Neuronal stem cell (in vitro differentiated cells): ENCODE data around the gene CAMKK2.
A peak's percentile ranks its signal among the peaks of the same experiment; 100 is the strongest.

Source experiments
- DNase-seq: peaks from one replicate; pipeline ENCODE4 v3.0.0-alpha.2; 2013; ENCODE audit warnings: low spot score
- H2AFZ ChIP-seq: one replicate; pipeline ENCODE4 v1.6.1; 2013; ENCODE audit warnings: mild to moderate bottlenecking, low read length, inconsistent platforms
- H2AK5ac ChIP-seq: 2 replicates; pipeline ENCODE4 v1.6.1; 2013; ENCODE audit warnings: low read depth, mild to moderate bottlenecking, inconsistent platforms, low read length, moderate library complexity, mixed read lengths
- H2BK120ac ChIP-seq: 2 replicates; pipeline ENCODE4 v1.6.1; 2013; ENCODE audit warnings: low read depth, mild to moderate bottlenecking, inconsistent platforms, low read length, moderate library complexity, mixed read lengths
- H2BK12ac ChIP-seq: one replicate; pipeline ENCODE4 v1.6.1; 2013; ENCODE audit warnings: low read length, inconsistent platforms
- H2BK15ac ChIP-seq: 2 replicates; pipeline ENCODE4 v1.6.1; 2013; ENCODE audit warnings: mild to moderate bottlenecking, low read length, inconsistent platforms, mixed read lengths
- H2BK5ac ChIP-seq: one replicate; pipeline ENCODE4 v1.6.1; 2013; ENCODE audit warnings: inconsistent platforms, mild to moderate bottlenecking, low read length, moderate library complexity
- H3K14ac ChIP-seq: one replicate; pipeline ENCODE4 v1.6.1; 2013; ENCODE audit warnings: low read length, inconsistent platforms
- H3K18ac ChIP-seq: 2 replicates; pipeline ENCODE4 v1.6.1; 2013; ENCODE audit warnings: low read length, inconsistent platforms
- H3K23ac ChIP-seq: 2 replicates; pipeline ENCODE4 v1.6.1; 2013; ENCODE audit warnings: low read depth, mild to moderate bottlenecking, mixed read lengths, low read length, inconsistent platforms; ENCODE audit not compliant: poor library complexity
- H3K27ac ChIP-seq: replicated peaks from 3 replicates; pipeline ENCODE4 v1.5.1; 2013; ENCODE audit warnings: low read length, inconsistent platforms
- H3K27me3 ChIP-seq, 3 experiments: 2 replicates each; pipeline ENCODE4 v1.6.1; 2013; ENCODE audit warnings: low read length in 3 of 3, mild to moderate bottlenecking in 2 of 3, inconsistent platforms in 1 of 3, low read depth in 1 of 3, mixed read lengths in 1 of 3, moderate library complexity in 1 of 3; ENCODE audit not compliant: control insufficient read depth in 3 of 3, insufficient read depth in 3 of 3
- H3K36me3 ChIP-seq, 2 donors: replicated peaks in 1 of 2; 2 replicates each; pipeline ENCODE4 v1.6.1; 2013; ENCODE audit warnings: low read length in 2 of 2; ENCODE audit not compliant: control insufficient read depth in 2 of 2, insufficient read depth in 2 of 2
- H3K4ac ChIP-seq: 2 replicates; pipeline ENCODE4 v1.6.1; 2013; ENCODE audit warnings: inconsistent platforms, mild to moderate bottlenecking, low read length, moderate library complexity
- H3K4me1 ChIP-seq, 2 donors: 1 replicate in 1 of 2; 2 replicates in 1 of 2; pipeline ENCODE4 v1.6.1; 2013; ENCODE audit warnings: low read length in 2 of 2, low read depth in 1 of 2; ENCODE audit not compliant: control insufficient read depth in 2 of 2, insufficient read depth in 1 of 2
- H3K4me2 ChIP-seq: one replicate; pipeline ENCODE4 v1.6.1; 2013; ENCODE audit warnings: mild to moderate bottlenecking, low read length, inconsistent platforms; ENCODE audit not compliant: insufficient read depth, poor library complexity, severe bottlenecking
- H3K4me3 ChIP-seq, 2 donors: 2 replicates each; pipeline ENCODE4 v1.5.1; 2013; ENCODE audit warnings: low read length in 2 of 2, mild to moderate bottlenecking in 2 of 2, inconsistent platforms in 1 of 2, moderate library complexity in 1 of 2
- H3K79me1 ChIP-seq: one replicate; pipeline ENCODE4 v1.6.1; 2013; ENCODE audit warnings: low read depth, mild to moderate bottlenecking, inconsistent platforms, low read length, moderate library complexity
- H3K9ac ChIP-seq: one replicate; pipeline ENCODE4 v1.6.1; 2013; ENCODE audit warnings: mild to moderate bottlenecking, low read depth, low read length, inconsistent platforms; ENCODE audit not compliant: poor library complexity
- H3K9me3 ChIP-seq, 2 donors: replicated peaks in 1 of 2; 2 replicates each; pipeline versions ENCODE3 to v1.6.1; 2013; ENCODE audit warnings: low read length in 2 of 2, mild to moderate bottlenecking in 2 of 2, inconsistent platforms in 1 of 2, low read depth in 1 of 2, mixed read lengths in 1 of 2, moderate library complexity in 1 of 2; ENCODE audit not compliant: control insufficient read depth in 2 of 2, insufficient read depth in 1 of 2
- H4K8ac ChIP-seq: one replicate; pipeline ENCODE4 v1.6.1; 2013; ENCODE audit warnings: low read depth, mild to moderate bottlenecking, inconsistent platforms, low read length, moderate library complexity
- H4K91ac ChIP-seq: one replicate; pipeline ENCODE4 v1.6.1; 2013; ENCODE audit warnings: low read length, low read depth, mild to moderate bottlenecking, inconsistent platforms; ENCODE audit not compliant: poor library complexity
- WGBS, 2 donors: extraction: QIAGEN DNeasy Blood & Tissue Kit; methylation state at CpG; one replicate each; pipeline ENCODE4 v1.1.7; 2013; ENCODE audit warnings: missing lambda C conversion rate in 2 of 2, mixed read lengths in 1 of 2; ENCODE audit not compliant: insufficient read length in 2 of 2, insufficient replicate concordance in 1 of 2; ENCODE audit errors: extremely low coverage in 2 of 2; 5-methylcytosine and 5-hydroxymethylcytosine counted together

CAMKK2 gene

GRCh38 chr12:121196902-121197301 lies 99.6 kb downstream of the CAMKK2 start:
- H3K4me2 ChIP-seq, result no peak overlapping the region
- no peak overlapping the region for H3K27ac ChIP-seq
- no peak overlapping the region for H3K18ac ChIP-seq
- no peak overlapping the region for H2BK15ac ChIP-seq
- H3K4me3 ChIP-seq, result no peak overlapping the region
- no peak overlapping the region for H2BK120ac ChIP-seq
- no peak overlapping the region for H3K23ac ChIP-seq
- no peak overlapping the region for H2AK5ac ChIP-seq
- H3K14ac ChIP-seq, result no peak overlapping the region
- no peaks in the 10 kb centered on the region for H3K79me1 ChIP-seq
- no peak overlapping the region for H3K4ac ChIP-seq
- H3K9me3 ChIP-seq, result no peaks in the 10 kb centered on the region
- no peak overlapping the region for H4K91ac ChIP-seq
- H2BK12ac ChIP-seq, result no peak overlapping the region
- H3K27me3 ChIP-seq, result peaks cover 0 to 2% (median 0%) of the 10 kb centered on the region in 3 experiments
- H2AFZ ChIP-seq, result no peak overlapping the region
- no CpG with 5 or more reads among the region's 6 CpGs for WGBS, 2 donors
- DNase-seq, result no peak
- no peaks in the 10 kb centered on the region for H3K4me1 ChIP-seq
- no peak overlapping the region for H2BK5ac ChIP-seq
- no peaks in the 10 kb centered on the region for H3K36me3 ChIP-seq
- no peak overlapping the region for H3K9ac ChIP-seq
- no peak overlapping the region for H4K8ac ChIP-seq

GRCh38 chr12:121191151-121191550 lies 105.4 kb downstream of the CAMKK2 start:
- Histone ChIP-seq H2BK15ac (no peak overlapping the region), H3K79me1 (no peaks in the 10 kb centered on the region), H2AFZ (no peak overlapping the region), H2AK5ac (no peak overlapping the region), H3K4me3 (no peak overlapping the region), H3K36me3 (no peaks in the 10 kb centered on the region), H3K9ac (no peak overlapping the region), H2BK12ac (no peak overlapping the region), H4K8ac (no peak overlapping the region), H3K23ac (no peak overlapping the region), H3K9me3 (no peaks in the 10 kb centered on the region), H3K27me3 (no peaks in the 10 kb centered on the region), H4K91ac (no peak overlapping the region), H3K27ac (no peak overlapping the region), H3K4ac (no peak overlapping the region), H3K18ac (no peak overlapping the region), H3K4me2 (no peak overlapping the region), H2BK5ac (no peak overlapping the region), H3K4me1 (no peaks in the 10 kb centered on the region), H2BK120ac (no peak overlapping the region), H3K14ac (no peak overlapping the region)
- no CpG with 5 or more reads among the region's 3 CpGs for WGBS, 2 donors
- DNase-seq, result no peak

- Histone ChIP-seq H2BK12ac (no peak overlapping the region), H3K4me3 (no peak overlapping the region), H3K36me3 (no peaks in the 10 kb centered on the region), H2BK5ac (no peak overlapping the region), H3K27me3 (no peaks in the 10 kb centered on the region), H3K9me3 (no peaks in the 10 kb centered on the region), H3K4me2 (no peak overlapping the region), H3K4me1 (no peaks in the 10 kb centered on the region), H3K4ac (no peak overlapping the region), H2AK5ac (no peak overlapping the region), H4K8ac (no peak overlapping the region), H4K91ac (no peak overlapping the region), H3K18ac (no peak overlapping the region), H3K23ac (no peak overlapping the region), H3K79me1 (no peaks in the 10 kb centered on the region), H2BK15ac (no peak overlapping the region), H3K27ac (no peak overlapping the region), H2AFZ (no peak overlapping the region), H3K14ac (no peak overlapping the region), H2BK120ac (no peak overlapping the region), H3K9ac (no peak overlapping the region)
- no CpG with 5 or more reads among the region's 2 CpGs for WGBS, 2 donors
- DNase-seq, result no peak
Observed at GRCh38 chr12:121190523-121191031, 105.9 kb downstream of the CAMKK2 start.

- WGBS, 2 donors, result no CpG with 5 or more reads among the region's 9 CpGs
Observed at GRCh38 chr12:121189619-121190155, 106.8 kb downstream of the CAMKK2 start.

More at GRCh38 chr12:121189619-121190155, 106.8 kb downstream of the CAMKK2 start:
- H3K4ac ChIP-seq, result no peak overlapping the region
- H3K18ac ChIP-seq, result no peak overlapping the region
- H4K91ac ChIP-seq, result no peak overlapping the region
- peak overlapping the region; percentile 68 for H2BK5ac ChIP-seq
- H3K4me2 ChIP-seq, result no peak overlapping the region
- H3K14ac ChIP-seq, result no peak overlapping the region
- H3K9ac ChIP-seq, result no peak overlapping the region
- no peaks in the 10 kb centered on the region for H3K79me1 ChIP-seq
- H3K27ac ChIP-seq, result no peak overlapping the region
- no peak for DNase-seq
- H3K4me3 ChIP-seq, result no peak overlapping the region
- H2AK5ac ChIP-seq, result no peak overlapping the region
- no peak overlapping the region for H3K23ac ChIP-seq
- no peaks in the 10 kb centered on the region for H3K4me1 ChIP-seq
- no peaks in the 10 kb centered on the region for H3K9me3 ChIP-seq
- no peak overlapping the region for H4K8ac ChIP-seq
- no peak overlapping the region for H2AFZ ChIP-seq
- H3K36me3 ChIP-seq, result no peaks in the 10 kb centered on the region
- H2BK120ac ChIP-seq, result no peak overlapping the region
- no peak overlapping the region for H2BK12ac ChIP-seq
- no peak overlapping the region for H2BK15ac ChIP-seq
- no peaks in the 10 kb centered on the region for H3K27me3 ChIP-seq
